Naive thymus-derived CD4-positive, alpha-beta T cell (primary cell): ENCODE data around the gene KLF11. TPM values are rescaled to one million over a fixed set of nuclear protein-coding genes. Genes with fewer than 3 reads are reported as not detected.
A peak's percentile ranks its signal among the peaks of the same experiment; 100 is the strongest.
"Not testable (repeated sequence)": the region's sequence is repeated elsewhere in the genome, so short reads cannot be mapped to it uniquely, and the experiment has no call there.

ENCODE experiments used
- ATAC-seq: fragments of 150-1000 bp; cut with Tn5 transposase; 2 replicates; pipeline ENCODE4 v1.10.0; 2021; ENCODE audit warnings: mild to moderate bottlenecking, moderate library complexity
- CTCF ChIA-PET: fragments of 350-600 bp; sonication (Branson Sonifier 250); formaldehyde crosslinking; loops from one replicate; lab custom pipeline; 2021; ENCODE audit warnings: antibody characterized with exemption; lab: Charles Lee
- POLR2A ChIA-PET: fragments of 350-600 bp; sonication (Branson Sonifier 250); formaldehyde crosslinking; loops from one replicate; lab custom pipeline; 2021; ENCODE audit warnings: antibody characterized with exemption, inconsistent platforms; lab: Charles Lee
- DNase-seq, 9 donors: peaks; one replicate each; pipeline versions ENCODE4 v3.0.0 to v3.0.0-alpha.2; 2020 to 2022; ENCODE audit warnings: mixed read lengths in 1 of 9
- H3K27ac ChIP-seq: one replicate; pipeline ENCODE4 v1.7.0; 2013; ENCODE audit warnings: mild to moderate bottlenecking, low read depth, low read length, moderate library complexity
- H3K27me3 ChIP-seq, 2 donors: one replicate each; pipeline ENCODE4 v1.7.0; 2013; ENCODE audit warnings: low read length in 2 of 2, mild to moderate bottlenecking in 2 of 2, moderate library complexity in 2 of 2; ENCODE audit not compliant: control insufficient read depth in 2 of 2, insufficient read depth in 2 of 2
- H3K36me3 ChIP-seq, 3 experiments: 1 replicate in 2 of 3; 2 replicates in 1 of 3; pipeline ENCODE4 v1.7.0; 2013; ENCODE audit warnings: low read length in 3 of 3, mild to moderate bottlenecking in 3 of 3, moderate library complexity in 1 of 3; ENCODE audit not compliant: insufficient read depth in 3 of 3, control insufficient read depth in 2 of 3
- H3K4me1 ChIP-seq, 2 donors: one replicate each; pipeline ENCODE4 v1.7.0; 2013; ENCODE audit warnings: low read length in 2 of 2, mild to moderate bottlenecking in 2 of 2, moderate library complexity in 1 of 2; ENCODE audit not compliant: control insufficient read depth in 2 of 2, insufficient read depth in 2 of 2
- H3K4me3 ChIP-seq: 2 replicates; pipeline ENCODE4 v1.7.0; 2013; ENCODE audit warnings: mild to moderate bottlenecking, low read length
- H3K9me3 ChIP-seq, 3 experiments: 1 replicate in 2 of 3; 2 replicates in 1 of 3; pipeline ENCODE4 v1.7.0; 2013; ENCODE audit warnings: low read length in 3 of 3; ENCODE audit not compliant: control insufficient read depth in 2 of 3
- H3K27ac Mint-ChIP-seq, 9 donors: one replicate each; pipeline ENCODE4 v1.8.0; 2020 to 2022; ENCODE audit warnings: mixed read lengths in 9 of 9, mild to moderate bottlenecking in 8 of 9, moderate library complexity in 5 of 9, inconsistent platforms in 2 of 9
- H3K27me3 Mint-ChIP-seq, 5 donors: one replicate each; pipeline ENCODE4 v1.8.0; 2021 to 2022; ENCODE audit warnings: mixed read lengths in 5 of 5, mild to moderate bottlenecking in 1 of 5
- H3K36me3 Mint-ChIP-seq, 5 donors: one replicate each; pipeline ENCODE4 v1.8.0; 2020 to 2022; ENCODE audit warnings: mixed read lengths in 5 of 5, mild to moderate bottlenecking in 3 of 5, inconsistent platforms in 1 of 5
- H3K4me1 Mint-ChIP-seq, 7 donors: one replicate each; pipeline ENCODE4 v1.8.0; 2020 to 2022; ENCODE audit warnings: mixed read lengths in 7 of 7, mild to moderate bottlenecking in 3 of 7, inconsistent platforms in 1 of 7
- H3K4me3 Mint-ChIP-seq, 10 donors: one replicate each; pipeline ENCODE4 v1.8.0; 2020 to 2022; ENCODE audit warnings: mild to moderate bottlenecking in 10 of 10, mixed read lengths in 10 of 10, moderate library complexity in 6 of 10, inconsistent platforms in 2 of 10
- H3K9me3 Mint-ChIP-seq, 11 donors: one replicate each; pipeline ENCODE4 v1.8.0; 2020 to 2022; ENCODE audit warnings: mixed read lengths in 11 of 11, mild to moderate bottlenecking in 4 of 11, inconsistent platforms in 1 of 11, moderate library complexity in 1 of 11
- intact Hi-C, 2 donors: fragments of 100-400 bp; cut with micrococcal nuclease; formaldehyde crosslinking; loops; one replicate each; pipeline ENCODE4 v1.15.1; 2023
- polyA plus RNA-seq, 2 donors: library from polyadenylated mRNA; unstranded; fragments of 300-500 nt; fragmentation: Illumina TruSeq; gene quantifications; one replicate each; pipeline ENCODE4 v1.2.3, GENCODE V29; 2021
- total RNA-seq, 6 experiments: library from RNA in 5 of 6; stranded (reverse) in 5 of 6; gene quantifications; 1 replicate in 5 of 6; 2 replicates in 1 of 6; pipeline ENCODE4 v1.2.3 and lab custom pipeline; 2021 to 2026

Gene KLF11
- total and polyA plus RNA-seq, 7 experiments from 2014 or later, result 1.3 to 48.6 (median 4.8) TPM

GRCh38 chr2:10012963-10013461 is 30.3 kb upstream of the KLF11 start:
- peaks cover 0 to 1% (median 0%) of the 10 kb centered on the region in 7 donors for H3K4me1 Mint-ChIP-seq
- CTCF ChIA-PET, result no interaction called here
- no peak for ATAC-seq

GRCh38 chr2:10013651-10014417 is 29.5 kb upstream of the KLF11 start:
- H3K4me3 Mint-ChIP-seq, ATAC-seq, H3K4me1 ChIP-seq, H3K4me3 ChIP-seq, H3K27ac Mint-ChIP-seq, intact Hi-C loops, POLR2A ChIA-PET, H3K27me3 ChIP-seq, H3K9me3 ChIP-seq, H3K27ac ChIP-seq, H3K36me3 ChIP-seq, H3K4me1 Mint-ChIP-seq, H3K36me3 Mint-ChIP-seq, CTCF ChIA-PET, DNase-seq: not testable (repeated sequence)
- peaks cover 0 to 16% (median 6%) of the 10 kb centered on the region in 11 donors for H3K9me3 Mint-ChIP-seq
- H3K27me3 Mint-ChIP-seq, result peaks cover 0 to 12% (median 6%) of the 10 kb centered on the region in 5 donors

More at GRCh38 chr2:10012963-10013461, 30.3 kb upstream of the KLF11 start:
- peaks cover 0 to 13% (median 6%) of the 10 kb centered on the region in 5 donors for H3K27me3 Mint-ChIP-seq
- peaks cover 0 to 9% (median 0%) of the 10 kb centered on the region in 3 experiments for H3K9me3 ChIP-seq
- peaks cover 0 to 3% (median 0%) of the 10 kb centered on the region in 5 donors for H3K36me3 Mint-ChIP-seq
- H3K4me3 ChIP-seq, result no peak overlapping the region
- no peaks in the 10 kb centered on the region for H3K4me1 ChIP-seq
- DNase-seq, result no peak
- H3K36me3 ChIP-seq, result no peaks in the 10 kb centered on the region
- no peak overlapping the region for H3K27ac Mint-ChIP-seq
- no peak overlapping the region for H3K4me3 Mint-ChIP-seq
- intact Hi-C loops, result no loop called here
- no peaks in the 10 kb centered on the region for H3K27me3 ChIP-seq
- POLR2A ChIA-PET, result no interaction called here
- no peak overlapping the region for H3K27ac ChIP-seq
- H3K9me3 Mint-ChIP-seq, result peaks cover 0 to 13% (median 6%) of the 10 kb centered on the region in 11 donors

- Histone ChIP-seq H3K27me3 (no peaks in the 10 kb centered on the region), H3K27ac (no peak overlapping the region), H3K4me1 (no peaks in the 10 kb centered on the region), H3K4me3 (no peak overlapping the region), H3K36me3 (no peaks in the 10 kb centered on the region), H3K9me3 (peaks cover 0 to 9% (median 0%) of the 10 kb centered on the region in 3 experiments)
- Mint-ChIP-seq H3K27me3 (peaks cover 0 to 17% (median 0%) of the 10 kb centered on the region in 5 donors), H3K4me1 (no peaks in the 10 kb centered on the region), H3K27ac (no peak overlapping the region), H3K9me3 (peaks cover 0 to 16% (median 6%) of the 10 kb centered on the region in 11 donors), H3K4me3 (no peak overlapping the region), H3K36me3 (peaks cover 0 to 3% (median 0%) of the 10 kb centered on the region in 5 donors)
- intact Hi-C loops, result no loop called here
- DNase-seq, result no peak
- no peak for ATAC-seq
- ChIA-PET POLR2A (no interaction called here), CTCF (no interaction called here)
These were observed 28.7 kb upstream of the KLF11 start for GRCh38 chr2:10014418-10015190.

- H3K9me3 Mint-ChIP-seq, result peaks cover 0 to 16% (median 6%) of the 10 kb centered on the region in 11 donors
- H3K36me3 Mint-ChIP-seq, H3K36me3 ChIP-seq, H3K27me3 ChIP-seq, H3K27ac Mint-ChIP-seq, H3K4me1 Mint-ChIP-seq, POLR2A ChIA-PET, H3K4me3 ChIP-seq, H3K27ac ChIP-seq, DNase-seq, intact Hi-C loops, CTCF ChIA-PET, H3K4me3 Mint-ChIP-seq, H3K9me3 ChIP-seq, H3K4me1 ChIP-seq, ATAC-seq: not testable (repeated sequence)
- peaks cover 0 to 19% (median 0%) of the 10 kb centered on the region in 5 donors for H3K27me3 Mint-ChIP-seq
These were observed 27.9 kb upstream of the KLF11 start for GRCh38 chr2:10015376-10015989.

GRCh38 chr2:10016001-10016801 is 27.1 kb upstream of the KLF11 start:
- Mint-ChIP-seq H3K4me3 (no peak overlapping the region), H3K27ac (no peak overlapping the region), H3K9me3 (peaks cover 0 to 16% (median 6%) of the 10 kb centered on the region in 11 donors), H3K4me1 (peaks cover 0 to 2% (median 0%) of the 10 kb centered on the region in 7 donors), H3K36me3 (peaks cover 0 to 3% (median 0%) of the 10 kb centered on the region in 5 donors), H3K27me3 (peaks cover 0 to 21% (median 0%) of the 10 kb centered on the region in 5 donors)
- DNase-seq (no peak), ATAC-seq (no peak)
- ChIA-PET POLR2A (no interaction called here), CTCF (no interaction called here)
- Histone ChIP-seq H3K9me3 (peaks cover 0 to 9% (median 0%) of the 10 kb centered on the region in 3 experiments), H3K4me1 (no peaks in the 10 kb centered on the region), H3K27ac (no peak overlapping the region), H3K27me3 (no peaks in the 10 kb centered on the region), H3K4me3 (no peak overlapping the region), H3K36me3 (no peaks in the 10 kb centered on the region)
- intact Hi-C loops, result no loop called here

- no peaks in the 10 kb centered on the region for H3K4me1 ChIP-seq
- Mint-ChIP-seq H3K27ac (peak overlapping the region in 1 of 9 donors; percentile 21), H3K9me3 (peaks cover 0 to 16% (median 6%) of the 10 kb centered on the region in 11 donors), H3K4me3 (no peak overlapping the region), H3K36me3 (peaks cover 0 to 3% (median 0%) of the 10 kb centered on the region in 5 donors), H3K4me1 (peaks cover 0 to 2% (median 0%) of the 10 kb centered on the region in 7 donors), H3K27me3 (peaks cover 0 to 21% (median 0%) of the 10 kb centered on the region in 5 donors)
- peaks cover 0 to 9% (median 0%) of the 10 kb centered on the region in 3 experiments for H3K9me3 ChIP-seq
- ATAC-seq (no peak), DNase-seq (no peak)
- no peak overlapping the region for H3K27ac ChIP-seq
- no peak overlapping the region for H3K4me3 ChIP-seq
- CTCF ChIA-PET, result no interaction called here
- intact Hi-C loops, result no loop called here
- no peaks in the 10 kb centered on the region for H3K27me3 ChIP-seq
- POLR2A ChIA-PET, result no interaction called here
- H3K36me3 ChIP-seq, result no peaks in the 10 kb centered on the region
These were observed 26.5 kb upstream of the KLF11 start for GRCh38 chr2:10016802-10017258.
